Stomach smooth muscle (tissue), 2 donors: Measurements from ENCODE around the gene TRIM41.
"Not testable (repeated sequence)": the region's sequence is repeated elsewhere in the genome, so short reads cannot be mapped to it uniquely, and the experiment has no call there.

Experiments
- H3K27ac ChIP-seq: one replicate; pipeline ENCODE4 v1.7.0; 2013; ENCODE audit warnings: mild to moderate bottlenecking, low read length, inconsistent platforms
- H3K27me3 ChIP-seq, 2 donors: one replicate each; pipeline ENCODE4 v1.7.0; 2013; ENCODE audit warnings: low read length in 2 of 2; ENCODE audit not compliant: insufficient read depth in 2 of 2, control insufficient read depth in 1 of 2
- H3K36me3 ChIP-seq, 2 donors: one replicate each; pipeline ENCODE4 v1.7.0; 2013; ENCODE audit warnings: low read length in 2 of 2; ENCODE audit not compliant: control insufficient read depth in 2 of 2, insufficient read depth in 2 of 2
- H3K4me1 ChIP-seq: one replicate; pipeline ENCODE4 v1.7.0; 2013; ENCODE audit warnings: low read length; ENCODE audit not compliant: control insufficient read depth, insufficient read depth
- H3K4me3 ChIP-seq, 2 donors: one replicate each; pipeline ENCODE4 v1.7.0; 2013; ENCODE audit warnings: low read length in 2 of 2
- H3K9ac ChIP-seq, 2 donors: one replicate each; pipeline ENCODE4 v1.7.0; 2013; ENCODE audit warnings: low read length in 2 of 2, mild to moderate bottlenecking in 1 of 2
- H3K9me3 ChIP-seq, 2 donors: one replicate each; pipeline ENCODE4 v1.7.0; 2013; ENCODE audit warnings: low read length in 2 of 2; ENCODE audit not compliant: control insufficient read depth in 2 of 2
- donor health status: healthy.
- donor health status: Pancreatic carcinoma.

TRIM41 gene

GRCh38 chr5:181223058-181223728, at the start of gene TRIM41:
TSS of gene TRIM41 (plus strand) at chr5:181223281. CDS start at chr5:181224000, 719 bp downstream.
- H3K9me3 ChIP-seq, result no peaks in the 10 kb centered on the region

GRCh38 chr5:181173420-181174342, 49.4 kb upstream of the TRIM41 start:
- Histone ChIP-seq H3K9me3 (peaks cover 0 to 2% of the 10 kb centered on the region in 2 donors), H3K27ac (no peak overlapping the region), H3K27me3 (peaks cover 52 to 55% of the 10 kb centered on the region in 2 donors), H3K4me1 (no peaks in the 10 kb centered on the region), H3K36me3 (no peaks in the 10 kb centered on the region), H3K9ac (no peak overlapping the region), H3K4me3 (no peak overlapping the region)

More at GRCh38 chr5:181223058-181223728, at the start of gene TRIM41:
- Histone ChIP-seq H3K4me1 (peaks cover 23% of the 10 kb centered on the region), H3K4me3 (peak within 1 kb of the TSS; percentile 92 to 93), H3K27me3 (no peaks in the 10 kb centered on the region), H3K27ac (peak within 1 kb of the TSS; percentile 93), H3K36me3 (no peaks in the 10 kb centered on the region), H3K9ac (peak within 1 kb of the TSS; percentile 84 to 92)

GRCh38 chr5:181176254-181176952, 46.7 kb upstream of the TRIM41 start:
- Histone ChIP-seq H3K9me3 (peaks cover 0 to 2% of the 10 kb centered on the region in 2 donors), H3K9ac (no peak overlapping the region), H3K27me3 (peaks cover 28 to 31% of the 10 kb centered on the region in 2 donors), H3K36me3 (no peaks in the 10 kb centered on the region), H3K27ac (no peak overlapping the region), H3K4me1 (no peaks in the 10 kb centered on the region), H3K4me3 (no peak overlapping the region)

- H3K4me3 ChIP-seq, H3K36me3 ChIP-seq, H3K9me3 ChIP-seq, H3K27ac ChIP-seq, H3K4me1 ChIP-seq, H3K9ac ChIP-seq: not testable (repeated sequence)
- peaks cover 21 to 22% of the 10 kb centered on the region in 2 donors for H3K27me3 ChIP-seq
These were observed 45.5 kb upstream of the TRIM41 start for GRCh38 chr5:181177559-181177958.

GRCh38 chr5:181181650-181182565, 41.2 kb upstream of the TRIM41 start:
- H3K27ac ChIP-seq, result no peak overlapping the region
- H3K9ac ChIP-seq, result no peak overlapping the region
- no peaks in the 10 kb centered on the region for H3K27me3 ChIP-seq
- H3K9me3 ChIP-seq, result no peaks in the 10 kb centered on the region
- H3K36me3 ChIP-seq, result no peaks in the 10 kb centered on the region
- H3K4me1 ChIP-seq, result peaks cover 10% of the 10 kb centered on the region
- H3K4me3 ChIP-seq, result no peak overlapping the region

GRCh38 chr5:181182651-181183050, 40.4 kb upstream of the TRIM41 start:
- Histone ChIP-seq H3K36me3 (no peaks in the 10 kb centered on the region), H3K27ac (no peak overlapping the region), H3K9me3 (no peaks in the 10 kb centered on the region), H3K4me1 (peaks cover 10% of the 10 kb centered on the region), H3K4me3 (no peak overlapping the region), H3K27me3 (no peaks in the 10 kb centered on the region), H3K9ac (no peak overlapping the region)

- Histone ChIP-seq H3K4me1 (peaks cover 19% of the 10 kb centered on the region), H3K9me3 (no peaks in the 10 kb centered on the region), H3K4me3 (peak overlapping the region in 1 of 2 donors; percentile 74), H3K27ac (no peak overlapping the region), H3K9ac (no peak overlapping the region), H3K27me3 (no peaks in the 10 kb centered on the region), H3K36me3 (no peaks in the 10 kb centered on the region)
These were observed 38.2 kb upstream of the TRIM41 start for GRCh38 chr5:181184845-181185216.

GRCh38 chr5:181185560-181185959, 37.5 kb upstream of the TRIM41 start:
- Histone ChIP-seq H3K4me1 (peaks cover 25% of the 10 kb centered on the region), H3K9me3 (no peaks in the 10 kb centered on the region), H3K27ac (no peak overlapping the region), H3K36me3 (no peaks in the 10 kb centered on the region), H3K27me3 (no peaks in the 10 kb centered on the region), H3K9ac (no peak overlapping the region), H3K4me3 (no peak overlapping the region)

GRCh38 chr5:181186022-181186421, 37.1 kb upstream of the TRIM41 start:
- Histone ChIP-seq H3K27me3 (no peaks in the 10 kb centered on the region), H3K27ac (no peak overlapping the region), H3K9me3 (no peaks in the 10 kb centered on the region), H3K4me1 (peaks cover 29% of the 10 kb centered on the region), H3K9ac (no peak overlapping the region), H3K4me3 (no peak overlapping the region), H3K36me3 (no peaks in the 10 kb centered on the region)
